HEK293 (cell line): ENCODE measurements around the gene ZNF354B.

Experiments
- CTCF ChIA-PET: fragments of 350-600 bp; formaldehyde crosslinking; extraction: SDS; loops from one replicate; lab custom pipeline; 2021; ENCODE audit warnings: antibody characterized with exemption; lab: Yijun Ruan, JAX
- POLR2A ChIA-PET: fragments of 300-600 bp; formaldehyde crosslinking; extraction: SDS; loops from one replicate; lab custom pipeline; 2020; ENCODE audit warnings: antibody characterized with exemption, inconsistent platforms; lab: Yijun Ruan, JAX
- H3K27ac ChIP-seq: fragments of 200-500 bp; sonication (Bioruptor generic); 2 replicates; pipeline ENCODE4 v1.5.1; 2014; ENCODE audit warnings: low read depth, low read length, control low read depth, inconsistent platforms; ENCODE audit errors: extremely low read depth
- H3K36me3 ChIP-seq, 2 experiments: fragments of 200-500 bp in 1 of 2; sonication (Bioruptor generic) in 1 of 2; 1 replicate in 1 of 2; 2 replicates in 1 of 2; pipeline ENCODE4 v1.5.1; 2014 to 2017; ENCODE audit warnings: inconsistent platforms in 2 of 2, low read length in 2 of 2; ENCODE audit not compliant: control insufficient read depth in 2 of 2, insufficient read depth in 1 of 2
- H3K4me1 ChIP-seq: fragments of 200-500 bp; sonication (Bioruptor generic); 2 replicates; pipeline ENCODE4 v1.5.1; 2014; ENCODE audit warnings: mild to moderate bottlenecking, low read length, inconsistent platforms; ENCODE audit not compliant: control insufficient read depth, insufficient read depth
- H3K4me3 ChIP-seq: 2 replicates; pipeline ENCODE4 v1.5.1; 2011; ENCODE audit warnings: low read depth, mild to moderate bottlenecking, control low read depth, low read length, moderate library complexity
- H3K9me3 ChIP-seq: fragments of 200-500 bp; sonication (Bioruptor generic); 2 replicates; pipeline ENCODE4 v1.5.1; 2014; ENCODE audit warnings: low read depth, low read length, inconsistent platforms; ENCODE audit not compliant: control insufficient read depth, insufficient read depth
- KLF1 ChIP-seq: fragments of 450-650 bp; formaldehyde crosslinking; IDR thresholded peaks from 2 replicates; pipeline ENCODE4 v1.5.1; 2016; ENCODE audit warnings: missing biosample characterization, missing genetic modification characterization
- KLF7 ChIP-seq: fragments of 450-650 bp; formaldehyde crosslinking; IDR thresholded peaks from 2 replicates; pipeline ENCODE4 v1.5.1; 2016; ENCODE audit warnings: missing biosample characterization, missing genetic modification characterization, borderline replicate concordance
- MEIS1 ChIP-seq: sonication (generic); formaldehyde crosslinking; IDR thresholded peaks from 2 replicates; pipeline ENCODE4 v1.8.1; 2022; ENCODE audit warnings: missing genetic modification reagents, mild to moderate bottlenecking, borderline replicate concordance
- PRDM1 ChIP-seq: fragments of 450-650 bp; formaldehyde crosslinking; IDR thresholded peaks from 2 replicates; pipeline ENCODE4; 2016; ENCODE audit warnings: missing biosample characterization, missing genetic modification characterization
- REPIN1 ChIP-seq: fragments of 450-650 bp; formaldehyde crosslinking; IDR thresholded peaks from 2 replicates; pipeline ENCODE4 v1.5.1; 2017; ENCODE audit warnings: missing biosample characterization, missing genetic modification characterization, low read depth
- SETDB1 ChIP-seq: IDR thresholded peaks from one replicate; pipeline ENCODE4 v1.6.1; 2017; ENCODE audit warnings: mild to moderate bottlenecking, low read length, moderate library complexity, mixed read lengths; ENCODE audit not compliant: insufficient read length
- ZBTB17 ChIP-seq: fragments of 450-650 bp; formaldehyde crosslinking; IDR thresholded peaks from 2 replicates; pipeline ENCODE4 v1.5.1; 2016; ENCODE audit warnings: missing biosample characterization, missing genetic modification characterization
- ZBTB21 ChIP-seq: fragments of 450-650 bp; formaldehyde crosslinking; IDR thresholded peaks from 2 replicates; pipeline ENCODE4 v1.5.1; 2017; ENCODE audit warnings: missing biosample characterization, missing genetic modification characterization
- ZEB2 ChIP-seq: fragments of 450-650 bp; formaldehyde crosslinking; IDR thresholded peaks from 2 replicates; pipeline ENCODE4 v1.5.1; 2016; ENCODE audit warnings: missing biosample characterization, missing genetic modification characterization
- ZFP37 ChIP-seq: fragments of 450-650 bp; formaldehyde crosslinking; IDR thresholded peaks from 2 replicates; pipeline ENCODE4 v1.5.1; 2016; ENCODE audit warnings: missing biosample characterization, missing genetic modification characterization
- ZIC2 ChIP-seq: fragments of 450-650 bp; formaldehyde crosslinking; IDR thresholded peaks from 2 replicates; pipeline ENCODE4 v1.5.1; 2016; ENCODE audit warnings: missing biosample characterization, missing genetic modification characterization
- ZNF133 ChIP-seq: fragments of 450-650 bp; formaldehyde crosslinking; IDR thresholded peaks from 2 replicates; pipeline ENCODE4 v1.5.1; 2016; ENCODE audit warnings: missing biosample characterization, missing genetic modification characterization
- ZNF140 ChIP-seq: fragments of 450-650 bp; formaldehyde crosslinking; IDR thresholded peaks from 2 replicates; pipeline ENCODE4 v1.5.1; 2016; ENCODE audit warnings: missing biosample characterization, missing genetic modification characterization
- ZNF146 ChIP-seq: fragments of 450-650 bp; formaldehyde crosslinking; IDR thresholded peaks from 2 replicates; pipeline ENCODE4 v1.5.1; 2016; ENCODE audit warnings: missing biosample characterization, missing genetic modification characterization
- ZNF239 ChIP-seq: fragments of 450-650 bp; formaldehyde crosslinking; IDR thresholded peaks from 2 replicates; pipeline ENCODE4 v1.5.1; 2016; ENCODE audit warnings: missing biosample characterization, missing genetic modification characterization
- ZNF292 ChIP-seq: fragments of 450-650 bp; formaldehyde crosslinking; IDR thresholded peaks from 2 replicates; pipeline ENCODE4 v1.5.1; 2016; ENCODE audit warnings: low read depth, missing biosample characterization, missing genetic modification characterization, borderline replicate concordance
- ZNF302 ChIP-seq: fragments of 450-650 bp; formaldehyde crosslinking; IDR thresholded peaks from 2 replicates; pipeline ENCODE4 v1.5.1; 2016; ENCODE audit warnings: missing biosample characterization, missing genetic modification characterization, low read depth
- ZNF37A ChIP-seq: fragments of 450-650 bp; IDR thresholded peaks from 2 replicates; pipeline ENCODE4 v1.5.1; 2018; ENCODE audit warnings: missing biosample characterization, missing genetic modification characterization
- ZNF530 ChIP-seq: fragments of 450-650 bp; formaldehyde crosslinking; IDR thresholded peaks from 2 replicates; pipeline ENCODE4 v1.5.1; 2016; ENCODE audit warnings: low read depth, missing biosample characterization, missing genetic modification characterization
- ZNF571 ChIP-seq: fragments of 450-650 bp; formaldehyde crosslinking; IDR thresholded peaks from 2 replicates; pipeline ENCODE4 v1.5.0; 2017; ENCODE audit warnings: missing biosample characterization, missing genetic modification characterization
- ZNF629 ChIP-seq: fragments of 450-650 bp; formaldehyde crosslinking; IDR thresholded peaks from 2 replicates; pipeline ENCODE4 v1.5.1; 2017; ENCODE audit warnings: missing biosample characterization, missing genetic modification characterization
- ZNF785 ChIP-seq: fragments of 450-650 bp; formaldehyde crosslinking; IDR thresholded peaks from 2 replicates; pipeline ENCODE4 v1.5.1; 2016; ENCODE audit warnings: missing biosample characterization, missing genetic modification characterization
- ZSCAN16 ChIP-seq: fragments of 450-650 bp; formaldehyde crosslinking; IDR thresholded peaks from 2 replicates; pipeline ENCODE4 v1.5.1; 2016; ENCODE audit warnings: missing biosample characterization, missing genetic modification characterization
- TF ChIP-seq, protein P1 (sequence below): fragments of 450-650 bp; formaldehyde crosslinking; IDR thresholded peaks from 2 replicates; pipeline ENCODE4 v1.5.1; 2016; ENCODE audit warnings: missing biosample characterization, missing genetic modification characterization
- TF ChIP-seq, protein P2 (sequence below): fragments of 450-650 bp; formaldehyde crosslinking; IDR thresholded peaks from 2 replicates; pipeline ENCODE4 v1.5.1; 2016; ENCODE audit warnings: missing biosample characterization, missing genetic modification characterization
- TF ChIP-seq, protein P3 (sequence below): fragments of 450-650 bp; formaldehyde crosslinking; IDR thresholded peaks from 2 replicates; pipeline ENCODE4 v1.5.1; 2016; ENCODE audit warnings: missing biosample characterization, missing genetic modification characterization, borderline replicate concordance
- TF ChIP-seq, protein P4 (sequence below): fragments of 450-650 bp; formaldehyde crosslinking; IDR thresholded peaks from 2 replicates; pipeline ENCODE4 v1.5.1; 2017; ENCODE audit warnings: missing biosample characterization, missing genetic modification characterization
- TF ChIP-seq, protein P5 (sequence below): fragments of 450-650 bp; formaldehyde crosslinking; IDR thresholded peaks from 2 replicates; pipeline ENCODE4 v1.5.1; 2016; ENCODE audit warnings: missing biosample characterization, missing genetic modification characterization

The ZNF354B gene

DNA sequence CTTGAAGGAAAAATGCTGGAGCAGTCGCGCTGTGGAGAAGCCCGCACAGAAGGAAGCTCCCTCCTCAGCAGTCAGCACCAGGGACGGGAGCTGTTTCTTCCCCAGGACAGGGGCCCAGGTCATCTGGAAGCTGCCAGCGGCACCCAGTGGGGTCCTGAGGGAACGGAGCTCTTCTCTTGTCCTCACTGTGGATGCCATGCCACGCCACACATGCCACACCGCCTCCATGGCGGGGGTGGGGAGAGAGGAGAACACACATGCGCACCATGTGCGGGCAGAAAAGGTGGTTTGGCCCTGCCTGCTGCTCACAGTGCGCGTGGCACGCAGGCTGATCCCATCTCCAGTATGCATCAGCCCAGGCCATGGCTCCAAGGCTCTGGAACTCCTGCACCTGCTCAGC lies 41.7 kb upstream of the ZNF354B start:
- H3K36me3 ChIP-seq, result no peaks in the 10 kb centered on the region
- no peak overlapping the region for H3K4me3 ChIP-seq
- TF ChIP-seq ZNF571 (tag by site-specific recombination) (no peak), ZEB2 (tag by site-specific recombination) (no peak), KLF7 (tag by site-specific recombination) (no peak), ZNF133 (tag by site-specific recombination) (no peak), ZNF37A (tag by site-specific recombination) (no peak), ZNF530 (no peak), ZBTB17 (no peak)
- TF ChIP-seq, protein P1, sequence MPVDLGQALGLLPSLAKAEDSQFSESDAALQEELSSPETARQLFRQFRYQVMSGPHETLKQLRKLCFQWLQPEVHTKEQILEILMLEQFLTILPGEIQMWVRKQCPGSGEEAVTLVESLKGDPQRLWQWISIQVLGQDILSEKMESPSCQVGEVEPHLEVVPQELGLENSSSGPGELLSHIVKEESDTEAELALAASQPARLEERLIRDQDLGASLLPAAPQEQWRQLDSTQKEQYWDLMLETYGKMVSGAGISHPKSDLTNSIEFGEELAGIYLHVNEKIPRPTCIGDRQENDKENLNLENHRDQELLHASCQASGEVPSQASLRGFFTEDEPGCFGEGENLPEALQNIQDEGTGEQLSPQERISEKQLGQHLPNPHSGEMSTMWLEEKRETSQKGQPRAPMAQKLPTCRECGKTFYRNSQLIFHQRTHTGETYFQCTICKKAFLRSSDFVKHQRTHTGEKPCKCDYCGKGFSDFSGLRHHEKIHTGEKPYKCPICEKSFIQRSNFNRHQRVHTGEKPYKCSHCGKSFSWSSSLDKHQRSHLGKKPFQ (tag by site-specific recombination), result no peak
- TF ChIP-seq, protein P2, sequence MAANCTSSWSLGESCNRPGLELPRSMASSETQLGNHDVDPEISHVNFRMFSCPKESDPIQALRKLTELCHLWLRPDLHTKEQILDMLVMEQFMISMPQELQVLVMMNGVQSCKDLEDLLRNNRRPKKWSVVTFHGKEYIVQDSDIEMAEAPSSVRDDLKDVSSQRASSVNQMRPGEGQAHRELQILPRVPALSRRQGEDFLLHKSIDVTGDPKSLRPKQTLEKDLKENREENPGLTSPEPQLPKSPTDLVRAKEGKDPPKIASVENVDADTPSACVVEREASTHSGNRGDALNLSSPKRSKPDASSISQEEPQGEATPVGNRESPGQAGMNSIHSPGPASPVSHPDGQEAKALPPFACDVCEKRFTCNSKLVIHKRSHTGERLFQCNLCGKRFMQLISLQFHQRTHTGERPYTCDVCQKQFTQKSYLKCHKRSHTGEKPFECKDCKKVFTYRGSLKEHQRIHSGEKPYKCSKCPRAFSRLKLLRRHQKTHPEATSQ (tag by site-specific recombination), result no peak
- H3K27ac ChIP-seq, result no peak overlapping the region
- no peaks in the 10 kb centered on the region; the same call in 1 of the 2 replicates for H3K9me3 ChIP-seq
- ChIA-PET POLR2A (no interaction called here), CTCF (no interaction called here)
- no peaks in the 10 kb centered on the region for H3K4me1 ChIP-seq

DNA sequence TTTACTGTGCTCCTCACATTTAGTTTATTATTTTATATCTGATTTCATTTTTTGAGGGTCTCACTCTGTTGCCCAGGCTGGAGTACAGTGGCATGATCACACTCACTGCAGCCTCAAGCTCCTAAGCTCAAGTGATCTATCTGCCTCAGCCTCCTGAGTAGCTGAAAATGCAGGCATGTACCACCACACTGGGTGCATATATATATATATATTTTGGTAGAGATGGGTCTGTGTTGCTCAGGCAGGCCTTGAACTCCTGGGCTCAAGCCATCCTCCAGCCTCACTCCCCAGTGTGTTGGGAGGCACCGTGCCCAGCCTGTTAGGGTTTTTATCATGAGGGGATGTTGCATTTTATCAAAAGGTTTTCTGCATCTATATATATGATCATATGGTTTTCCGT lies 39.8 kb upstream of the ZNF354B start:
- POLR2A ChIA-PET, result no interaction called here

DNA sequence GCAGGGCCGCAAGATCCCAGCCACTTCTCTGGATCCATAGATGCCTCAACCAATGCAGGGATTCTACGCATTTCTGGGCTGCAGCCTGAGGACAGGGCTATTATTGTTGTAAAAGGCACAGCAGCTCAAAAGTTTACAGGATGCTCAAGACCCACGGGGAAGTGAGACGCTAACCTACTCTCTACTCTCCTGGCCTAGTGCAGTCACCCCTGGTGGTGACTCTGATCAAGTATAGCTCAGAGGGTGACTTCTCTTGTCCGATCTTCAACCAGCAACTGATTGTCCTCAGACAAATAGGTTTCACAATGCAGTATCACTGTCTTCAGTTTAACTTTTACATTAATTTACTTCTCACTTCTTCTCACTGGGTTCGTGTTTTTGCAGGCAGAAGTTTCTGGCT lies 34.3 kb upstream of the ZNF354B start:
- ChIA-PET POLR2A (no interaction called here), CTCF (no interaction called here)
- no peaks in the 10 kb centered on the region for H3K36me3 ChIP-seq
- TF ChIP-seq, protein P3, sequence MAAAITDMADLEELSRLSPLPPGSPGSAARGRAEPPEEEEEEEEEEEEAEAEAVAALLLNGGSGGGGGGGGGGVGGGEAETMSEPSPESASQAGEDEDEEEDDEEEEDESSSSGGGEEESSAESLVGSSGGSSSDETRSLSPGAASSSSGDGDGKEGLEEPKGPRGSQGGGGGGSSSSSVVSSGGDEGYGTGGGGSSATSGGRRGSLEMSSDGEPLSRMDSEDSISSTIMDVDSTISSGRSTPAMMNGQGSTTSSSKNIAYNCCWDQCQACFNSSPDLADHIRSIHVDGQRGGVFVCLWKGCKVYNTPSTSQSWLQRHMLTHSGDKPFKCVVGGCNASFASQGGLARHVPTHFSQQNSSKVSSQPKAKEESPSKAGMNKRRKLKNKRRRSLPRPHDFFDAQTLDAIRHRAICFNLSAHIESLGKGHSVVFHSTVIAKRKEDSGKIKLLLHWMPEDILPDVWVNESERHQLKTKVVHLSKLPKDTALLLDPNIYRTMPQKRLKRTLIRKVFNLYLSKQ (tag by site-specific recombination), result no peak
- TF ChIP-seq ZEB2 (tag by site-specific recombination), result no peak
- no peak for TF ChIP-seq REPIN1 (tag by site-specific recombination)
- no peak for TF ChIP-seq ZNF239 (tag by site-specific recombination)
- TF ChIP-seq ZNF292 (tag by site-specific recombination), result no peak
- no peak for TF ChIP-seq ZNF146 (tag by site-specific recombination)
- TF ChIP-seq PRDM1 (tag by site-specific recombination), result no peak
- TF ChIP-seq ZFP37 (tag by site-specific recombination), result no peak
- TF ChIP-seq, protein P4, sequence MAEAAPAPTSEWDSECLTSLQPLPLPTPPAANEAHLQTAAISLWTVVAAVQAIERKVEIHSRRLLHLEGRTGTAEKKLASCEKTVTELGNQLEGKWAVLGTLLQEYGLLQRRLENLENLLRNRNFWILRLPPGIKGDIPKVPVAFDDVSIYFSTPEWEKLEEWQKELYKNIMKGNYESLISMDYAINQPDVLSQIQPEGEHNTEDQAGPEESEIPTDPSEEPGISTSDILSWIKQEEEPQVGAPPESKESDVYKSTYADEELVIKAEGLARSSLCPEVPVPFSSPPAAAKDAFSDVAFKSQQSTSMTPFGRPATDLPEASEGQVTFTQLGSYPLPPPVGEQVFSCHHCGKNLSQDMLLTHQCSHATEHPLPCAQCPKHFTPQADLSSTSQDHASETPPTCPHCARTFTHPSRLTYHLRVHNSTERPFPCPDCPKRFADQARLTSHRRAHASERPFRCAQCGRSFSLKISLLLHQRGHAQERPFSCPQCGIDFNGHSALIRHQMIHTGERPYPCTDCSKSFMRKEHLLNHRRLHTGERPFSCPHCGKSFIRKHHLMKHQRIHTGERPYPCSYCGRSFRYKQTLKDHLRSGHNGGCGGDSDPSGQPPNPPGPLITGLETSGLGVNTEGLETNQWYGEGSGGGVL, result no peak
- H3K27ac ChIP-seq, result no peak overlapping the region
- H3K4me3 ChIP-seq, result no peak overlapping the region
- H3K9me3 ChIP-seq, result no peaks in the 10 kb centered on the region; the same call in 1 of the 2 replicates
- no peaks in the 10 kb centered on the region for H3K4me1 ChIP-seq

More for the DNA sequence above, 39.8 kb upstream of the ZNF354B start:
- no peaks in the 10 kb centered on the region; the same call in 1 of the 2 replicates for H3K9me3 ChIP-seq
- H3K36me3 ChIP-seq, result no peaks in the 10 kb centered on the region
- H3K4me3 ChIP-seq, result no peak overlapping the region
- H3K4me1 ChIP-seq, result no peaks in the 10 kb centered on the region
- CTCF ChIA-PET, result interaction anchor here (0.5 kb wide), 1 partner anchor 88 kb away, joined by 3 read pairs; no protein-coding TSS in a partner anchor
- no peak overlapping the region for H3K27ac ChIP-seq
- TF ChIP-seq KLF1 (tag by site-specific recombination) (no peak), ZNF140 (tag by site-specific recombination) (no peak), ZNF785 (no peak), ZIC2 (tag by site-specific recombination) (no peak), ZSCAN16 (tag by site-specific recombination) (no peak), ZNF629 (tag by site-specific recombination) (no peak), ZEB2 (tag by site-specific recombination) (no peak), ZBTB21 (tag by site-specific recombination) (no peak), SETDB1 (no peak), ZNF302 (tag by site-specific recombination) (no peak), MEIS1 (CRISPR knock-in tag) (no peak)
- TF ChIP-seq, protein P5, sequence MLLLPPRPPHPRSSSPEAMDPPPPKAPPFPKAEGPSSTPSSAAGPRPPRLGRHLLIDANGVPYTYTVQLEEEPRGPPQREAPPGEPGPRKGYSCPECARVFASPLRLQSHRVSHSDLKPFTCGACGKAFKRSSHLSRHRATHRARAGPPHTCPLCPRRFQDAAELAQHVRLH (tag by site-specific recombination), result no peak
- TF ChIP-seq, protein P3 (tag by site-specific recombination), result no peak
